Myometrial cell (primary cell): Measurements from ENCODE around the gene NUMA1. TPM values are rescaled to one million over a fixed set of nuclear protein-coding genes. Genes with fewer than 3 reads are reported as not detected.

ENCODE experiments used
- total RNA-seq: library from RNA; depleted of rRNA; stranded (reverse); fragments of >200 nt; gene quantifications from 2 replicates; pipeline ENCODE4 v1.2.3, GENCODE V29; 2015

Gene NUMA1
- 124 TPM in 2 replicates for total RNA-seq

GRCh38 chr11:72080326-72081183 lies at the start of gene NUMA1, which contains the start of gene LRRC51:
Gene NUMA1, minus strand, starts transcription at chr11:72080542. Its CDS starts 44,599 bp downstream, at chr11:72035943.
Gene LRRC51, plus strand, starts transcription at chr11:72080850. Its CDS starts 8,234 bp downstream, at chr11:72089084.

GRCh38 chr11:72112143-72112977 lies 32.0 kb upstream of the NUMA1 start, which contains the start of gene ANAPC15:
Gene ANAPC15, minus strand, starts transcription at chr11:72112695. Its CDS starts 1,419 bp downstream, at chr11:72111276.

GRCh38 chr11:72105888-72106287 lies 25.5 kb upstream of the NUMA1 start, which contains the start of gene TOMT:
Gene TOMT, plus strand, starts transcription at chr11:72105924. Its CDS starts 28 bp downstream, at chr11:72105952.

GRCh38 chr11:72102946-72103753 lies 22.8 kb upstream of the NUMA1 start, which contains the start of gene LAMTOR1:
Gene LAMTOR1, minus strand, starts transcription at chr11:72103297. Its CDS starts 73 bp downstream, at chr11:72103224.

GRCh38 chr11:71998649-71999310 lies 81.6 kb downstream of the NUMA1 start, which contains the start of gene IL18BP:
Gene IL18BP, plus strand, starts transcription at chr11:71998909. Its CDS starts 1,076 bp downstream, at chr11:71999985.

Other genes starting within 250 kb of the NUMA1 start
- gene DEFB108B, start 247.3 kb downstream of the NUMA1 start, total RNA-seq = not detected in 2 replicates
- gene DEFB131B, start 202.1 kb downstream of the NUMA1 start, total RNA-seq = not detected in 2 replicates
- 1.8 and 7.8 TPM in 2 replicates for gene XNDC1N, start 151.9 kb downstream of the NUMA1 start, total RNA-seq
- 25.7 and 27.7 TPM in 2 replicates for gene RNF121, start 151.5 kb downstream of the NUMA1 start, total RNA-seq
- 0.86 and 0.89 TPM in 2 replicates for gene IL18BP, start 81.6 kb downstream of the NUMA1 start, total RNA-seq
- gene LRRC51, start 308 bp upstream of the NUMA1 start, total RNA-seq = 4.3 and 8.7 TPM in 2 replicates
- 171 and 225 TPM in 2 replicates for gene LAMTOR1, start 22.8 kb upstream of the NUMA1 start, total RNA-seq
- gene TOMT, start 25.4 kb upstream of the NUMA1 start, total RNA-seq = 1.9 TPM in 1 of 2 replicates, not detected in the other
- 52.3 and 85.6 TPM in 2 replicates for gene ANAPC15, start 32.2 kb upstream of the NUMA1 start, total RNA-seq
- not detected in 2 replicates for gene FOLR3, start 55.2 kb upstream of the NUMA1 start, total RNA-seq
- 1.2 TPM in 1 of 2 replicates, not detected in the other for gene FOLR1, start 111.6 kb upstream of the NUMA1 start, total RNA-seq
- gene FOLR2, start 136.3 kb upstream of the NUMA1 start, total RNA-seq = not detected in 2 replicates
- gene INPPL1, start 144.2 kb upstream of the NUMA1 start, total RNA-seq = 60.8 and 98.0 TPM in 2 replicates
- 1.2 TPM in 1 of 2 replicates, not detected in the other for gene PHOX2A, start 163.6 kb upstream of the NUMA1 start, total RNA-seq